GM12891 (cell line): Measurements from ENCODE around the gene EAF1. TPM values are rescaled to one million over a fixed set of nuclear protein-coding genes. Genes with fewer than 3 reads are reported as not detected.
"Not testable (repeated sequence)": the region's sequence is repeated elsewhere in the genome, so short reads cannot be mapped to it uniquely, and the experiment has no call there.

Experiments
- DNase-seq: peaks from one replicate; pipeline ENCODE4 v3.0.0; 2011; ENCODE audit warnings: low spot score; ENCODE audit not compliant: insufficient read length
- FAIRE-seq: peaks from 2 replicates; lab custom pipeline; 2011; peaks lifted over from hg19 to GRCh38; lab: Jason Lieb, UNC
- PAX5 ChIP-seq: IDR thresholded peaks from 2 replicates; pipeline ENCODE4 v1.6.1; 2011; ENCODE audit warnings: low read length, moderate library complexity, mild to moderate bottlenecking; ENCODE audit not compliant: insufficient read depth, severe bottlenecking
- POLR2A ChIP-seq: IDR thresholded peaks from 2 replicates; pipeline ENCODE4 v1.6.1; 2011; ENCODE audit warnings: low read depth, low read length, control low read depth
- POLR2AphosphoS5 ChIP-seq: IDR thresholded peaks from 2 replicates; pipeline ENCODE4 v1.6.1; 2011; ENCODE audit warnings: low read depth, low read length, control low read depth
- POU2F2 ChIP-seq: IDR thresholded peaks from 2 replicates; pipeline ENCODE4 v1.6.1; 2011; ENCODE audit warnings: low read depth, mild to moderate bottlenecking, control low read depth, low read length, moderate library complexity
- SPI1 ChIP-seq: IDR thresholded peaks from 2 replicates; pipeline ENCODE4 v1.6.1; 2011; ENCODE audit warnings: low read depth, low read length, control low read depth
- TAF1 ChIP-seq: IDR thresholded peaks from 2 replicates; pipeline ENCODE4 v1.6.1; 2011; ENCODE audit warnings: low read depth, low read length, control low read depth
- polyA plus RNA-seq: library from polyadenylated mRNA; unstranded; fragments of >200 nt; gene quantifications from one replicate; pipeline ENCODE4 v1.2.1, GENCODE V29; 2012; ENCODE audit warnings: low read depth, missing spikeins, inconsistent platforms; ENCODE audit not compliant: missing spikeins

EAF1 gene
- 9.0 TPM for polyA plus RNA-seq

- peak; percentile 87 for FAIRE-seq
Measured at GRCh38 chr3:15427182-15427880, at the start of gene EAF1, which contains the start of gene METTL6. EAF1 (plus strand) TSS chr3:15427598; CDS start chr3:15427780, 182 bp downstream. METTL6 (minus strand) TSS chr3:15427544; CDS start chr3:15426511, 1,033 bp downstream.

GRCh38 chr3:15377961-15378791, 49.2 kb upstream of the EAF1 start:
- TF ChIP-seq POU2F2 (peak; percentile 99), TAF1 (no peak), POLR2A (no peak), PAX5 (peak; percentile 14), POLR2AphosphoS5 (no peak), SPI1 (no peak)
- peak; percentile 33 for DNase-seq
- peak; percentile 98 for FAIRE-seq

More at GRCh38 chr3:15427182-15427880, at the start of gene EAF1, which contains the start of gene METTL6:
- peak; percentile 87 for TF ChIP-seq POLR2A
- TF ChIP-seq SPI1: peak; percentile 57
- peak; percentile 78 for TF ChIP-seq TAF1
- peak; percentile 79 for TF ChIP-seq POLR2AphosphoS5
- TF ChIP-seq POU2F2: peak; percentile 83
- no peak for TF ChIP-seq PAX5
- peak; percentile 80 for DNase-seq

- no peak for DNase-seq
- TF ChIP-seq TAF1 (no peak), SPI1 (no peak), POLR2AphosphoS5 (no peak), POLR2A (no peak), POU2F2 (no peak), PAX5 (no peak)
- no peak for FAIRE-seq
Measured at GRCh38 chr3:15380980-15381890, 46.2 kb upstream of the EAF1 start.

- no peak for DNase-seq
- TF ChIP-seq TAF1 (no peak), SPI1 (no peak), PAX5 (no peak), POLR2AphosphoS5 (no peak), POLR2A (no peak), POU2F2 (no peak)
- FAIRE-seq: no peak
Measured at GRCh38 chr3:15382405-15382923, 44.9 kb upstream of the EAF1 start.

- TF ChIP-seq POU2F2 (peak; percentile 67; the same call in 1 of the 2 replicates), POLR2A (no peak)
- no peak for DNase-seq
- FAIRE-seq: peak; percentile 85
Measured at GRCh38 chr3:15384510-15385237, 42.7 kb upstream of the EAF1 start.

GRCh38 chr3:15385238-15385695, 42.1 kb upstream of the EAF1 start:
- not testable (repeated sequence) for FAIRE-seq, DNase-seq

GRCh38 chr3:15385901-15386653, 41.3 kb upstream of the EAF1 start:
- TF ChIP-seq POLR2A (no peak), POU2F2 (no peak), SPI1 (no peak), TAF1 (no peak), POLR2AphosphoS5 (no peak), PAX5 (no peak)
- FAIRE-seq: peak; percentile 72
- DNase-seq: no peak

- FAIRE-seq, DNase-seq: not testable (repeated sequence)
Measured at GRCh38 chr3:15386654-15386955, 40.8 kb upstream of the EAF1 start.

- FAIRE-seq: no peak
- DNase-seq: no peak
- TF ChIP-seq POLR2A (no peak), PAX5 (no peak), POLR2AphosphoS5 (no peak)
Measured at GRCh38 chr3:15387171-15387581, 40.2 kb upstream of the EAF1 start.
